Fibroblast of mammary gland (primary cell): ENCODE measurements around the gene PODXL.

Experiments
- DNase-seq: peaks from one replicate; pipeline ENCODE4 v3.0.0-alpha.2; 2010; ENCODE audit warnings: low read depth
- H3K4me3 ChIP-seq: 2 replicates; pipeline ENCODE4 v1.5.1; 2011; ENCODE audit warnings: low read depth, mild to moderate bottlenecking, low read length, moderate library complexity; ENCODE audit not compliant: control insufficient read depth
- TF ChIP-seq, protein P1 (sequence below): conservative IDR thresholded peaks from 2 replicates; pipeline ENCODE4 v1.5.1; 2011; ENCODE audit warnings: low read depth, low read length, inconsistent platforms; ENCODE audit not compliant: control insufficient read depth, insufficient read depth

PODXL gene

DNA sequence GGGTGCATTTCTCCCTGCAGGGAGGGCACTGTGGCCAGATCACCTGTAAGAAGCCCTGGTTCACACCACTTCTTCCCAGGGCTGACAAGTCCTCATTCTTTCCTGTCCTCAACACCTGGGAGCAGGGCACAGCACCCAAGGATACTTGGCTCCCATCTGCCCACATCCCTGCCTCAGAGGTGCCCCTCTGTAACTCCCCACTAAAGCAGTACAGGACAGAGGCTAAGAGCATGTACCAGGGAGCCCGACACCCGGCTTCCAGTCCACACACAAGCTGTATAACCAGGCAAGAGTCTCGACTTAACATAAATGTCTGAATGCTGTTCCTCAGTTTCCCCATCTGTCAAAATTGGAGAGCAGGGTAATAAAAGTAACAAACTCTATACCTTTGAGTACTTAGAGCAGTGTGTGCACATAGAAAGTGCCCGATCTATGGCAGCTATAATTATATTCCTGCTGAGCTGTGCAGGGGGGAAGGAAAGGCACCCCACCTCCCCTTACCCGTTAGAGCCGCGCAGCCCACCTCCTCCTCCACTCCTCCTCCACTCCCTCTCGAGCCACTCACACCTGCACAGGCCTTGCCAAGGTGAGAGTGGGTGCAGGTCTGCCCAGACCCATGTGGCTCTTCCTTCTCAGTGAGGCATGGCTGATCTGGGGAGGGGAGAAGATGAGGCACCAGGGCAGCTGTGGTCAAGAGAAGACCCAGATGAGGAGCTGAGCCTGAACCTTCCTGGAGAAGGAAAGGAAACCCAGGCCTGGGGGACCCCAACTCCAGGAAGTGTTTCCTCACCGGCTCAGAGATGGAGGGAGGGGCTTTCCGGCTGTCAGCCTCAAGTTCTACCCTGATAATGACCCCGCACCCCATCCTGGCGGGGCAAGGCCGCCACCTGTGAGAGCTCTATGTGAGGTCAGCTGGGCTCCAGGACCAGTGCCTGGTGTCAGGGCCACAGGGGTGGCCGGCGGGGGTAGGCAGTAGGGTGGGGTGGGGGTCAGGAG is 22.6 kb downstream of the PODXL start:
- DNase-seq = no peak
- TF ChIP-seq, protein P1, sequence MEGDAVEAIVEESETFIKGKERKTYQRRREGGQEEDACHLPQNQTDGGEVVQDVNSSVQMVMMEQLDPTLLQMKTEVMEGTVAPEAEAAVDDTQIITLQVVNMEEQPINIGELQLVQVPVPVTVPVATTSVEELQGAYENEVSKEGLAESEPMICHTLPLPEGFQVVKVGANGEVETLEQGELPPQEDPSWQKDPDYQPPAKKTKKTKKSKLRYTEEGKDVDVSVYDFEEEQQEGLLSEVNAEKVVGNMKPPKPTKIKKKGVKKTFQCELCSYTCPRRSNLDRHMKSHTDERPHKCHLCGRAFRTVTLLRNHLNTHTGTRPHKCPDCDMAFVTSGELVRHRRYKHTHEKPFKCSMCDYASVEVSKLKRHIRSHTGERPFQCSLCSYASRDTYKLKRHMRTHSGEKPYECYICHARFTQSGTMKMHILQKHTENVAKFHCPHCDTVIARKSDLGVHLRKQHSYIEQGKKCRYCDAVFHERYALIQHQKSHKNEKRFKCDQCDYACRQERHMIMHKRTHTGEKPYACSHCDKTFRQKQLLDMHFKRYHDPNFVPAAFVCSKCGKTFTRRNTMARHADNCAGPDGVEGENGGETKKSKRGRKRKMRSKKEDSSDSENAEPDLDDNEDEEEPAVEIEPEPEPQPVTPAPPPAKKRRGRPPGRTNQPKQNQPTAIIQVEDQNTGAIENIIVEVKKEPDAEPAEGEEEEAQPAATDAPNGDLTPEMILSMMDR = no peak
- no peak overlapping the region for H3K4me3 ChIP-seq

DNA sequence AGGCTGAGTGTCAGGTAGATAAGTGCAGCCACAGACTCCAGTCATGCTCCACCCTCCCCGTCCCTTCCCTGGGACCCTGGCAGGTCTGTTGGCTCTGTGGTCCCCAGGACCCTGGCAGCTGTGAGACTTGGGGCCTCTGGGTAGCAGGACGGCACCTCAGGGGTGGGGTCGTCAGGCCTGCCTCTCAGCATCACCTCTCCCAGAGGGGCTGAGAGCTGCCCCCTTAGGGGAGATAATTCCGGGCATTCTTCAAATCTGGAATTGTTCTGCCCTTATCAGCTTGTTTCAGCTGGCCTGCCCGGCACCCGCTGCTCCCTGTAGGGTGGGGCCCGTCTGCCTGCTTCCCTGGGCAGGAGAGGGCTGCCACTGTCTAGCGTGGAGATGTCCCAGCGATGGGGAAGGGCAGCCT is 23.3 kb downstream of the PODXL start:
- DNase-seq = no peak
- TF ChIP-seq, protein P1 = no peak
- no peak overlapping the region for H3K4me3 ChIP-seq

DNA sequence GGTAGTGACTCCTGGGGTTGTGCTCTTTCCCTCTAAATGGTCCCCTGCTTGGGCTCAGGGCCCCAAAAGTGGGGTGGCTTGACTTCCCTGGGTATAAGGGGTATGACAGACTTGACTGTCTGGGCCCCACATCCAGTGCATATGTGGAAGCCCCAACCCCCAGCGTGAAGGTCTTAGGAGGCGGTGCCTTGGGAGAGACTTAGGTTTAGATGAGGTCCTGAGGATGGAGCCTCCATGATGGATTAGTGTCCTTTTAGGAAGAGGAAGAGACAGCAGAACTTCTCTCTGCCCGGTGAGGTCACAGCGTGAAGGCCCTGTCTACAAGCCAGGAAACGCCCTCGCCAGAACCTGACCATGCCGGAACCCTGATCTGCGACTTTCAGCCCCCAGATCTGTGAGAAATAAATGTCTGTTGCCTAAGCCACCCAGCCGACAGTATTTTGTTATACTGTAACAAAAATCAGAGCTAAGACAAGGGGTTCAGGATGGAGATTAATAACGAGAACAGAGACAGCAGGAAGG is 23.8 kb downstream of the PODXL start:
- no peak overlapping the region for H3K4me3 ChIP-seq
- DNase-seq = no peak
- TF ChIP-seq, protein P1 = no peak

DNA sequence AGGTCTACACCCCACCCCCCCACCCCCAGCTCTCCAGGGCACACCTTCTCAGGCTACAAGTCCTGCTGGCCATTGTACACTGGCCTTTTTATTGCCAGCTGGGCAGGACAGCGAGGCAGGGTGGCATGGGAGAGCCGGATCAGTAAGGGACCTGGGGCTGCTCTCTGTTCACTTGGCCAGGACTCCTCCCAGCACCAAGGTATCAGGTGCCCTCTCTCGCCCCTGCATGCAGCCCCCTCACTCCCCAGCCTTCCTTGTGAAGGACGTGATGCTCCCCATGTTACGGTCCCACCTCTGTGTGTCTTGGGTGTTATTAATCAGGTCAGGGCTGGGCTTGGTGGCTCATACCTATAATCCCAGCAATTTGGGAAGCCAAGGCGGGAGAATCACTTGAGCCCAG is 26.3 kb downstream of the PODXL start:
- H3K4me3 ChIP-seq = no peak overlapping the region
- TF ChIP-seq, protein P1 = no peak
- DNase-seq = no peak

DNA sequence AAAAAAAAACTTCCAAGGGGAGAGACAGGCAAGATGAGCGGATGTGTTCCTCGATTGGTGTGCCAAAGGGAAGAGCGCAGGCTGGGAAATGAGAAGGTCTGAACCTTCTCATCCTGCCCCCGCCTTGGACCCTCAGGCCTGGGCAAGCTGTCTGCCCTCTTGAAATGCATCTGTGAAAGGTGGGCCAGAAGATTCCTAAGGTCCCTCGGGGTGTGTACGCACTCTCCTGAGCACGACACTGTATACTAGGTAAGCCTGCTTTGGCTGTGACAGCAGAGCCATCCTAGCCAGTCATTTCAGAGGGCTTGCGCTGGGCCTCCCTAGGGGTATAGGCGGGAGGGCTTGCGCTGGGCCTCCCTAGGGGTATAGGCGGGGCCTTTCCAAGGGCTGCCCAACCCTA is 26.8 kb downstream of the PODXL start:
- no peak overlapping the region for H3K4me3 ChIP-seq
- TF ChIP-seq, protein P1 = no peak

DNA sequence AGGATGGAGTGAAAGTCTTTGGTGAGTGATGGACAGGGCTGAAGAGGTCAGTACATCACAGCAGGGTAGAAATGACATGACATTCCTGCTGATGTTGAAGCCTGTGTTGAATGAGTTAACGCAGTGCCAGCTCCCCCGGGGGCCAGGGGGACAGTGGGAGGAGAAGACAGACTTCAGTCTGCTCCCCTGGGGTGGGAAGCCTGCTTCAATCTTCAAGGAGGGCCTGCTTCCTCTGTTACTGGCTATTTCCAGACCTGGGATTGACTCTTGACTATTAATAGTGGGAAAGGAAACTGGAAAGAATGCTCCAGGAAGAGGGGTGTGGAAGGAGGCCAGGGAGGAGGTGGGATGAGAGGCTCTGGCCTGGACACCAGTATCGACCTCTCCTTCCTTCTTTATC is 27.2 kb downstream of the PODXL start:
- H3K4me3 ChIP-seq = no peak overlapping the region
- TF ChIP-seq, protein P1 = no peak
- no peak for DNase-seq

More for the DNA sequence above, 26.8 kb downstream of the PODXL start:
- no peak for DNase-seq
